Naive thymus-derived CD4-positive, alpha-beta T cell (primary cell): ENCODE data around the gene ADAMTSL5. TPM values are rescaled to one million over a fixed set of nuclear protein-coding genes. Genes with fewer than 3 reads are reported as not detected.

ENCODE experiments used
- ATAC-seq: fragments of 150-1000 bp; cut with Tn5 transposase; 2 replicates; pipeline ENCODE4 v1.10.0; 2021; ENCODE audit warnings: mild to moderate bottlenecking, moderate library complexity
- CTCF ChIA-PET: fragments of 350-600 bp; sonication (Branson Sonifier 250); formaldehyde crosslinking; loops from one replicate; lab custom pipeline; 2021; ENCODE audit warnings: antibody characterized with exemption; lab: Charles Lee
- POLR2A ChIA-PET: fragments of 350-600 bp; sonication (Branson Sonifier 250); formaldehyde crosslinking; loops from one replicate; lab custom pipeline; 2021; ENCODE audit warnings: antibody characterized with exemption, inconsistent platforms; lab: Charles Lee
- DNase-seq, 9 donors: peaks; one replicate each; pipeline versions ENCODE4 v3.0.0 to v3.0.0-alpha.2; 2020 to 2022; ENCODE audit warnings: mixed read lengths in 1 of 9
- H3K27ac ChIP-seq: one replicate; pipeline ENCODE4 v1.7.0; 2013; ENCODE audit warnings: mild to moderate bottlenecking, low read depth, low read length, moderate library complexity
- H3K27me3 ChIP-seq, 2 donors: one replicate each; pipeline ENCODE4 v1.7.0; 2013; ENCODE audit warnings: low read length in 2 of 2, mild to moderate bottlenecking in 2 of 2, moderate library complexity in 2 of 2; ENCODE audit not compliant: control insufficient read depth in 2 of 2, insufficient read depth in 2 of 2
- H3K36me3 ChIP-seq, 3 experiments: 1 replicate in 2 of 3; 2 replicates in 1 of 3; pipeline ENCODE4 v1.7.0; 2013; ENCODE audit warnings: low read length in 3 of 3, mild to moderate bottlenecking in 3 of 3, moderate library complexity in 1 of 3; ENCODE audit not compliant: insufficient read depth in 3 of 3, control insufficient read depth in 2 of 3
- H3K4me1 ChIP-seq, 2 donors: one replicate each; pipeline ENCODE4 v1.7.0; 2013; ENCODE audit warnings: low read length in 2 of 2, mild to moderate bottlenecking in 2 of 2, moderate library complexity in 1 of 2; ENCODE audit not compliant: control insufficient read depth in 2 of 2, insufficient read depth in 2 of 2
- H3K4me3 ChIP-seq: 2 replicates; pipeline ENCODE4 v1.7.0; 2013; ENCODE audit warnings: mild to moderate bottlenecking, low read length
- H3K9me3 ChIP-seq, 3 experiments: 1 replicate in 2 of 3; 2 replicates in 1 of 3; pipeline ENCODE4 v1.7.0; 2013; ENCODE audit warnings: low read length in 3 of 3; ENCODE audit not compliant: control insufficient read depth in 2 of 3
- H3K27ac Mint-ChIP-seq, 9 donors: one replicate each; pipeline ENCODE4 v1.8.0; 2020 to 2022; ENCODE audit warnings: mixed read lengths in 9 of 9, mild to moderate bottlenecking in 8 of 9, moderate library complexity in 5 of 9, inconsistent platforms in 2 of 9
- H3K27me3 Mint-ChIP-seq, 5 donors: one replicate each; pipeline ENCODE4 v1.8.0; 2021 to 2022; ENCODE audit warnings: mixed read lengths in 5 of 5, mild to moderate bottlenecking in 1 of 5
- H3K36me3 Mint-ChIP-seq, 5 donors: one replicate each; pipeline ENCODE4 v1.8.0; 2020 to 2022; ENCODE audit warnings: mixed read lengths in 5 of 5, mild to moderate bottlenecking in 3 of 5, inconsistent platforms in 1 of 5
- H3K4me1 Mint-ChIP-seq, 7 donors: one replicate each; pipeline ENCODE4 v1.8.0; 2020 to 2022; ENCODE audit warnings: mixed read lengths in 7 of 7, mild to moderate bottlenecking in 3 of 7, inconsistent platforms in 1 of 7
- H3K4me3 Mint-ChIP-seq, 10 donors: one replicate each; pipeline ENCODE4 v1.8.0; 2020 to 2022; ENCODE audit warnings: mild to moderate bottlenecking in 10 of 10, mixed read lengths in 10 of 10, moderate library complexity in 6 of 10, inconsistent platforms in 2 of 10
- H3K9me3 Mint-ChIP-seq, 11 donors: one replicate each; pipeline ENCODE4 v1.8.0; 2020 to 2022; ENCODE audit warnings: mixed read lengths in 11 of 11, mild to moderate bottlenecking in 4 of 11, inconsistent platforms in 1 of 11, moderate library complexity in 1 of 11
- intact Hi-C, 2 donors: fragments of 100-400 bp; cut with micrococcal nuclease; formaldehyde crosslinking; loops; one replicate each; pipeline ENCODE4 v1.15.1; 2023
- polyA plus RNA-seq, 2 donors: library from polyadenylated mRNA; unstranded; fragments of 300-500 nt; fragmentation: Illumina TruSeq; gene quantifications; one replicate each; pipeline ENCODE4 v1.2.3, GENCODE V29; 2021
- total RNA-seq, 6 experiments: library from RNA in 5 of 6; stranded (reverse) in 5 of 6; gene quantifications; 1 replicate in 5 of 6; 2 replicates in 1 of 6; pipeline ENCODE4 v1.2.3 and lab custom pipeline; 2021 to 2026

Gene ADAMTSL5
- total and polyA plus RNA-seq, 7 experiments from 2014 or later, result 3.6 to 9.9 (median 6.0) TPM

DNA sequence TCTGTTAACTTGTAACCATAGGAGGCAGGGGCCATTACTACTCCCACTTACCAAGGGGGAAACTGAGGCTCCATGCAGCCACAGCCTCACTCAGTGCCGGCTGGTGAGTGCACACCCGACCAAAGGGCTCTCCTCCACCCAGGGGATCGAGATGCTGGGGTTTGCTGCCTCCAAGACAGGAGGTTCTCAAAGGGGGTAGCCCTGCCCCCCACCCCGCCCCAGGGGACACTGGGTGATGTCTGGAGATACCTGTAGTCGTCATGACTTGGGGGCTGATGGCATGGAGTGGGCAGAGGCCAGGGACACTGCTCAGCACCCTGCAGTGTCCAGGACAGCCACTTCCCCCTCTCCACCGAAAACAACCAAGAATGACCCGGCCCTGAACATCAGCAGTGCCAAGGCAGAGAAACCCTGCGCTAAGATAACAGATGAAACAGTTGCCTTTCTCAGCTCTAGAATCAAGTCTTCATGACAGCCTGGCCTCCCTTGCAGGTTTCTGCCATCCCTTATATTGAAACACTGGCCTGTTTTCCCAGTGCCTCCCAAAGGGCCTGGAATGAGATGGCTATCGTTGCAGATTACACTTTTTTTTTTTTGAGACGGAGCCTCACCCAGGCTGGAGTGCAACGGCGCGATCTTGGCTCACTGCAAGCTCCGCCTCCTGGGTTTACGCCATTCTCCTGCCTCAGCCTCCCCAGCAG is 18.6 kb downstream of the ADAMTSL5 start:
- Histone ChIP-seq H3K9me3 (no peaks in the 10 kb centered on the region), H3K36me3 (no peaks in the 10 kb centered on the region), H3K27ac (no peak overlapping the region), H3K4me1 (peaks cover 8% of the 10 kb centered on the region in 2 donors), H3K27me3 (no peaks in the 10 kb centered on the region), H3K4me3 (no peak overlapping the region)
- ATAC-seq, result no peak
- Mint-ChIP-seq H3K27me3 (peaks cover 0 to 14% (median 0%) of the 10 kb centered on the region in 5 donors), H3K36me3 (no peaks in the 10 kb centered on the region), H3K27ac (no peak overlapping the region), H3K4me3 (peak overlapping the region in 1 of 10 donors; percentile 45), H3K9me3 (peaks cover 0 to 2% (median 0%) of the 10 kb centered on the region in 11 donors), H3K4me1 (peaks cover 5 to 16% (median 14%) of the 10 kb centered on the region in 7 donors)
- intact Hi-C loops, result loop anchor here in 1 of 2 donors (5.0 kb wide), 1 partner anchor 113 kb away; the partner anchor contains the start of gene UQCR11
- POLR2A ChIA-PET, result no interaction called here
- DNase-seq, result no peak
- CTCF ChIA-PET, result no interaction called here

DNA sequence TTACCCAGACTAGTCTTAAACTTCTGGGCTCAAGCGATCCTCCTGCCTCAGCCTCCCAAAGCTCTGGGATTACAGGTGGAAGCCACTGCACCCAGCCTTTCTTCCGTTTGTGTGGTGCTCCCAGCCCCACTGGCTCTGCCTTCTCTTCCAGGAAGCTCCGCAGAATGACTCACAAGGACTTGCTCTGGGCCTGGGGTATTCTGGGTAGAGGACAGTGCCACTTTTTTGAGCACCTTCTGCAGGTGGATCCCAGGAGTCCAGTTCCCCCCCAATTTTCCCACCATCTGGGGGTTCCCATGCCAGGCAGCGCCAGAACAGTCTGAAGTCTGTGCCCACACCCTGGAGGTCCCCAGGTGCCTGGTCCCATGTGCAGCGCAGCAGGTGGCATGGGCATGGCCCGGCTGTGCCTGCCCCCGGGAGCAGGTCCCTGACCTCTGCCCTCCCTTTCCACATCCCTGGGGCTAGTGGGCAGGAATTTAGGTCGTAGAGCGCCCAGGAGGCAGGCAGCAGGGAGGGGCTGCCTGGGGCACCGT is 20.3 kb downstream of the ADAMTSL5 start:
- peaks cover 0 to 14% (median 0%) of the 10 kb centered on the region in 5 donors for H3K27me3 Mint-ChIP-seq
- H3K27me3 ChIP-seq, result no peaks in the 10 kb centered on the region
- peak overlapping the region in 7 of 10 donors; percentile 21 to 83 (median 74) for H3K4me3 Mint-ChIP-seq
- ChIA-PET POLR2A (interaction anchor here (0.7 kb wide), 1 partner anchor 15 kb away, joined by 3 read pairs; no protein-coding TSS in a partner anchor), CTCF (no interaction called here)
- peaks cover 7 to 17% (median 15%) of the 10 kb centered on the region in 7 donors for H3K4me1 Mint-ChIP-seq
- no peak overlapping the region for H3K4me3 ChIP-seq
- H3K4me1 ChIP-seq, result peaks cover 9 to 10% of the 10 kb centered on the region in 2 donors
- intact Hi-C loops, result loop anchor here in 1 of 2 donors (5.0 kb wide), 1 partner anchor 115 kb away; the partner anchor contains the start of gene UQCR11
- H3K27ac Mint-ChIP-seq, result peak overlapping the region in 1 of 9 donors; percentile 67
- H3K36me3 Mint-ChIP-seq, result no peaks in the 10 kb centered on the region
- no peak for ATAC-seq
- DNase-seq, result no peak
- no peak overlapping the region for H3K27ac ChIP-seq
- no peaks in the 10 kb centered on the region for H3K9me3 ChIP-seq
- peaks cover 0 to 2% (median 0%) of the 10 kb centered on the region in 11 donors for H3K9me3 Mint-ChIP-seq
- no peaks in the 10 kb centered on the region for H3K36me3 ChIP-seq

DNA sequence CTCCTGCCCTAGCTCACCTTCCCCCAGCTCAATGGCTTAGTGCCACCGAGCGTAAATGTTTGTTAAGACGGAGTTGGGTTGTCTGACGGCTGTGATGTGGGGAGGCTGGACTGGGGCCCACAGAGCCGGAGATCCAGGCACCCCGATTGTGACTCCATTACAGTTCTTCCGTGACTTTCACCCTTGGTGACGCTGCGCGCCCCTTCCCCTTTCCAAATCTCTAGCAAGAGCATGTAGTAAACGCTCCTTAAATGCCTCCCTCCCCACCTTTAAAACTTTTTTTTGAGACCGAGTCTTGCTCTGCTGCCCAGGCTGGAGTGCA is 21.0 kb downstream of the ADAMTSL5 start:
- CTCF ChIA-PET, result interaction anchor here (1.0 kb wide), 1 partner anchor 14 kb away, joined by 3 read pairs; no protein-coding TSS in a partner anchor

DNA sequence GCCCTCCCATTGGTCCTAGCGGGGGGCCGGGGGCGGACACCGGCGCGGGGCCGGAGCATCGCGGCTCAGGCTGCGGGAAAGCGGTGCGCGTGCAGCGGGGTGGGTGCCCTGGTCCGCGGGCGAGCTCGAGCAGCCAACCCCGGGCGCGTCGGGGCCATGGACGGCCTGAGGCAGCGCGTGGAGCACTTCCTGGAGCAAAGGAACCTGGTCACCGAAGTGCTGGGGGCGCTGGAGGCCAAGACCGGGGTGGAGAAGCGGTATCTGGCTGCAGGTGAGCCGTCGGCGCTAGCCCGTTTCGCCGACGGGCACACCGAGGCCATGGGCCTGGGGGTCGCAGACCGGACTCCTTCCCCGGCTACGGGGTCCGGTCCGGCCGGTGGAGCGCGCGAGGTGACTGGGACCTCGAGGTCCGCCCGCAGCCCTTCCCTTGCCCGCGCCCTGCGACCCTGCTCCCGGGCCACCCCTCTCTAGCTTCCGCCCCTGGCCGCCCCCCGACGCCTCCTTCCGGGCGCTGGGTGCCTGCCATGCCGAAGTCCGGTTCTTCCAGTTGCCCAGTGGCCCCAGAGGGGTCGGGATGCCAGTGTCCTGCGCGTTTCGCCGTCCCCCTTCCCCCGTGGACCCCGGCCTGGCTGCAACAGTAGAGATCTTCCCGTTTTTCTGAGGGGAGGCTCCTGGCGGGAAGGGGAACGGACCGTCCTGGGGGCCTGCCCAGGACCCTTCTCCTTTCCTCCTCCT is 21.5 kb downstream of the ADAMTSL5 start, which contains the start of gene REEP6:
REEP6 (plus strand) TSS at position 68 of the 735 bp plus-strand sequence; CDS start at position 157, 89 bp downstream.
- ChIA-PET POLR2A (interaction anchor here (0.6 to 1.8 kb wide), 7 partner anchors 15 to 153 kb away, joined by 3 to 6 read pairs (median 3); partner anchors contain the start of gene MBD3), CTCF (interaction anchor here (0.6 to 1.0 kb wide), 2 partner anchors 14 to 689 kb away, joined by 3 read pairs; no protein-coding TSS in a partner anchor)
- no peak for DNase-seq
- Mint-ChIP-seq H3K27ac (peak within 1 kb of the TSS; percentile 83 to 96 (median 86)), H3K27me3 (peaks cover 0 to 14% (median 0%) of the 10 kb centered on the region in 5 donors), H3K36me3 (no peaks in the 10 kb centered on the region), H3K4me1 (peaks cover 7 to 17% (median 15%) of the 10 kb centered on the region in 7 donors), H3K4me3 (peak within 1 kb of the TSS; percentile 83 to 94 (median 92)), H3K9me3 (peaks cover 0 to 2% (median 0%) of the 10 kb centered on the region in 11 donors)
- Histone ChIP-seq H3K4me1 (peaks cover 9 to 10% of the 10 kb centered on the region in 2 donors), H3K27ac (peak within 1 kb of the TSS; percentile 63), H3K36me3 (no peaks in the 10 kb centered on the region), H3K27me3 (no peaks in the 10 kb centered on the region), H3K9me3 (no peaks in the 10 kb centered on the region), H3K4me3 (peak within 1 kb of the TSS; percentile 77)
- intact Hi-C loops, result loop anchor here (2.0 to 5.0 kb wide), 3 partner anchors 22 to 242 kb away; partner anchors contain the start of genes ADAMTSL5 (in 1 of the 2), MIDN (in 1 of the 2) and UQCR11 (in 1 of the 2)
- ATAC-seq, result no peak

More for the DNA sequence above, 21.0 kb downstream of the ADAMTSL5 start:
- no peak overlapping the region for H3K4me3 ChIP-seq
- H3K27ac ChIP-seq, result no peak overlapping the region
- no peaks in the 10 kb centered on the region for H3K36me3 Mint-ChIP-seq
- ATAC-seq (no peak), DNase-seq (no peak)
- H3K9me3 ChIP-seq, result no peaks in the 10 kb centered on the region
- peak overlapping the region; percentile 62 to 84 (median 80) for H3K4me3 Mint-ChIP-seq
- intact Hi-C loops, result loop anchor here (2.0 to 5.0 kb wide), 3 partner anchors 21 to 243 kb away; partner anchors contain the start of genes ADAMTSL5 (in 1 of the 2), MIDN (in 1 of the 2) and UQCR11 (in 1 of the 2)
- H3K27me3 ChIP-seq, result no peaks in the 10 kb centered on the region
- peaks cover 0 to 2% (median 0%) of the 10 kb centered on the region in 11 donors for H3K9me3 Mint-ChIP-seq
- H3K27me3 Mint-ChIP-seq, result peaks cover 0 to 14% (median 0%) of the 10 kb centered on the region in 5 donors
- peaks cover 9 to 10% of the 10 kb centered on the region in 2 donors for H3K4me1 ChIP-seq
- no peaks in the 10 kb centered on the region for H3K36me3 ChIP-seq
- peaks cover 7 to 17% (median 15%) of the 10 kb centered on the region in 7 donors for H3K4me1 Mint-ChIP-seq
- POLR2A ChIA-PET, result interaction anchor here (0.8 kb wide), 1 partner anchor 83 kb away, joined by 3 read pairs; no protein-coding TSS in a partner anchor
- H3K27ac Mint-ChIP-seq, result peak overlapping the region in 6 of 9 donors; percentile 7 to 68 (median 36)

DNA sequence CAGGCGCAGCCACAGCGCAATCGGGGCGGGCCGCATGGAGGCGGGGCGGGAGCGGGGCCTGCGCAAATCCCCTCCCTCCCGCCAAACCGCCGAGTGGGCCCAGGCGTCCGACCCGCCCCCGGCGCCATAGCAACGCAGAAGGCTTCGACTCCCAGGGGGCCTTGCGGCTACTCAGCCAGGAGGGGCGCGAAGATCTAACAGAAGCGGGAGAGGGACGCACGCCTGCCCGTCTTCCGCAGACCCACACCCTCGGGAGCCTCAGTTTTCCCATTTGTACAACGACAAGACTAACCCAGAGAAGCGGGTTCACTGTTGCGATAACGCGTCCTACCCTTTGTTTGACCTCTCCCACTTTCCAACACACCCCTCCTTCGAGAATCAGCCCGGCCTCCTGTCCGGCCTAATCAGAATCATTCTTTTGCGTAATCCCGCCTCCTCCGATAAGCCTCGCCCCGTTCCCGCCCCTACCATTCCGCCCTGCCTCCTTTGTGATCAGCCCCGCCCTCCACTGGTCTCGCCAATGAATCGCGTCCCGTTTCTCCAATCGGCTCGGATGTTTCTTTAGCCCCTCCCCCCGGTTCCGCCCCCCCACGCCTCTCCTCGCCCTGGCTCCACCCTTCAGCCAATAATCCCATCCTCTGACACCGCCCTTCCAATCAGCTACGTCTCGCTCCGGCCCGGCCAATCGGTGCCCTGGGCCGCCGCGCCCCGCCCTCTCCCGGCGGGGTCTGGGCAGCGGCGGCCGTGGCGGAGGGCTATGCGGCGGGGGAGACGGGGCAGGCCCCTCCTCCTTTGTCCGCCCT is 22.3 kb downstream of the ADAMTSL5 start, which contains the start of gene PCSK4:
PCSK4 (minus strand) TSS at position 40 of the 803 bp plus-strand sequence; CDS start at position 36, 4 bp downstream.
- Histone ChIP-seq H3K4me1 (peaks cover 9 to 10% of the 10 kb centered on the region in 2 donors), H3K27ac (peak within 1 kb of the TSS; percentile 63), H3K27me3 (no peaks in the 10 kb centered on the region), H3K9me3 (no peaks in the 10 kb centered on the region), H3K36me3 (no peaks in the 10 kb centered on the region), H3K4me3 (peak within 1 kb of the TSS; percentile 77)
- CTCF ChIA-PET, result interaction anchor here (0.6 to 1.0 kb wide), 2 partner anchors 15 to 688 kb away, joined by 3 read pairs; no protein-coding TSS in a partner anchor
- Mint-ChIP-seq H3K4me3 (peak within 1 kb of the TSS; percentile 83 to 94 (median 92)), H3K27me3 (peaks cover 0 to 14% (median 0%) of the 10 kb centered on the region in 5 donors), H3K27ac (peak within 1 kb of the TSS; percentile 83 to 96 (median 86)), H3K4me1 (peaks cover 7 to 17% (median 15%) of the 10 kb centered on the region in 7 donors), H3K9me3 (peaks cover 0 to 2% (median 0%) of the 10 kb centered on the region in 11 donors), H3K36me3 (no peaks in the 10 kb centered on the region)
- peak; percentile 84 to 99 (median 98) for DNase-seq
- intact Hi-C loops, result loop anchor here (1.0 to 5.0 kb wide), 14 partner anchors 11 to 415 kb away; partner anchors contain the start of genes C19orf25 (in 2 of the 2), UQCR11 (in 2 of the 2), ADAMTSL5 (in 1 of the 2) and ADAT3 (in 1 of the 2)
- POLR2A ChIA-PET, result interaction anchor here (0.6 to 1.8 kb wide), 8 partner anchors 14 to 451 kb away, joined by 3 to 6 read pairs (median 3); partner anchors contain the start of genes ABCA7 and MBD3
- ATAC-seq, result peak; percentile 93
